ENCODE results near the gene EHBP1L1. TPM values are rescaled to one million over a fixed set of nuclear protein-coding genes. Genes with fewer than 3 reads are reported as not detected.

Gene EHBP1L1
- total and polyA plus RNA-seq, 2 of the 13 experiments (the other 11 are each of a cell fraction or from before 2014, with no cell fraction given), result 8.3 to 10.6 TPM

DNA sequence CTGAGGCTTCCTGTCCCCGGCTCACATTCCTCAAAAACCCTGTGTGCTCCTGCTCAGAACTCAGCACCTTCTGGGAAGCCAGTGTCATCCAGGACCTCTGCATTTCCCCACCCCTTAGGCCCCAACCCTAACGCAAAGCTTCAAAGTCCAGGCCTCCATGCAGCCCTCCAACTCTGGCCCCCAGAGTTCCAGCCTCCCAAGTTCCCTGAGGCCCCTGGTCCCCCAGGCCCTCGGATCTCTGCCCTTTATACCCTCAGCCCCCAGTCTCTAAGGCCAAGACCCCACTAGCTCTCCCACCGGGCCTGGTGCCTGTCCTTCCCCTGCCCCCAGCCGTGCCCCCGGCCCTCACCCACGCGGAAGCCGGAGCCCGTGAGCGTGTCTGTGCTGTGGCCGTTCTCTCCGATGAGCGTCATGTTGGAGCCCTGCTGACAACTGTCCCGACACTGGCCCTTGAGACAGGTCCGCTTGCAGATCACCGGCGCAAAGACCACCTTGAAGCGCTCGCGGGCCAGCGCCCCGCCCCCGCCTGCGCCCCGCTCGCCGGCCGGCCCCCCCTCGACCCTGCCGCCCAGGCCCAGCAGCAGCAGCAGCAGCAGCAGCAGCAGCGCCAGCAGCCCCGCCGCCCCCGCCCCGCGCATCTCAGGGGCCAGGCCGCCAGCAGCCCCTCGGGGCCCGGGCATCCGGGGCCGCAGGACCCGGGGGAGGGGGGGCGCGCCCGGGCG, 18.4 kb upstream of the EHBP1L1 start (continued):
- TF ChIP-seq, protein P1, sequence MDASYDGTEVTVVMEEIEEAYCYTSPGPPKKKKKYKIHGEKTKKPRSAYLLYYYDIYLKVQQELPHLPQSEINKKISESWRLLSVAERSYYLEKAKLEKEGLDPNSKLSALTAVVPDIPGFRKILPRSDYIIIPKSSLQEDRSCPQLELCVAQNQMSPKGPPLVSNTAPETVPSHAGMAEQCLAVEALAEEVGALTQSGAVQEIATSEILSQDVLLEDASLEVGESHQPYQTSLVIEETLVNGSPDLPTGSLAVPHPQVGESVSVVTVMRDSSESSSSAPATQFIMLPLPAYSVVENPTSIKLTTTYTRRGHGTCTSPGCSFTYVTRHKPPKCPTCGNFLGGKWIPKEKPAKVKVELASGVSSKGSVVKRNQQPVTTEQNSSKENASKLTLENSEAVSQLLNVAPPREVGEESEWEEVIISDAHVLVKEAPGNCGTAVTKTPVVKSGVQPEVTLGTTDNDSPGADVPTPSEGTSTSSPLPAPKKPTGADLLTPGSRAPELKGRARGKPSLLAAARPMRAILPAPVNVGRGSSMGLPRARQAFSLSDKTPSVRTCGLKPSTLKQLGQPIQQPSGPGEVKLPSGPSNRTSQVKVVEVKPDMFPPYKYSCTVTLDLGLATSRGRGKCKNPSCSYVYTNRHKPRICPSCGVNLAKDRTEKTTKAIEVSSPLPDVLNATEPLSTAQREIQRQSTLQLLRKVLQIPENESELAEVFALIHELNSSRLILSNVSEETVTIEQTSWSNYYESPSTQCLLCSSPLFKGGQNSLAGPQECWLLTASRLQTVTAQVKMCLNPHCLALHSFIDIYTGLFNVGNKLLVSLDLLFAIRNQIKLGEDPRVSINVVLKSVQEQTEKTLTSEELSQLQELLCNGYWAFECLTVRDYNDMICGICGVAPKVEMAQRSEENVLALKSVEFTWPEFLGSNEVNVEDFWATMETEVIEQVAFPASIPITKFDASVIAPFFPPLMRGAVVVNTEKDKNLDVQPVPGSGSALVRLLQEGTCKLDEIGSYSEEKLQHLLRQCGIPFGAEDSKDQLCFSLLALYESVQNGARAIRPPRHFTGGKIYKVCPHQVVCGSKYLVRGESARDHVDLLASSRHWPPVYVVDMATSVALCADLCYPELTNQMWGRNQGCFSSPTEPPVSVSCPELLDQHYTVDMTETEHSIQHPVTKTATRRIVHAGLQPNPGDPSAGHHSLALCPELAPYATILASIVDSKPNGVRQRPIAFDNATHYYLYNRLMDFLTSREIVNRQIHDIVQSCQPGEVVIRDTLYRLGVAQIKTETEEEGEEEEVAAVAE (CRISPR knock-in tag; IDR thresholded peaks at IDR 0.05; ENCODE audit: borderline replicate concordance), result 0 out of 2 replicates have a peak, but pooled peaks have one; percentile 19
- TF ChIP-seq ASH2L (IDR thresholded peaks at IDR 0.05; ENCODE audit: insufficient read length, low read depth, low read length), result peak; percentile 31
- TF ChIP-seq SIX4 (CRISPR knock-in tag; IDR thresholded peaks at IDR 0.05), result no peak
- TF ChIP-seq TCF12 (IDR thresholded peaks at IDR 0.05), result no peak
- TF ChIP-seq TCF12 (CRISPR knock-in tag; IDR thresholded peaks at IDR 0.05), result no peak
- TF ChIP-seq CHD4 (IDR thresholded peaks at IDR 0.05; ENCODE audit: borderline replicate concordance, low read length), result no peak
- TF ChIP-seq, protein P2, sequence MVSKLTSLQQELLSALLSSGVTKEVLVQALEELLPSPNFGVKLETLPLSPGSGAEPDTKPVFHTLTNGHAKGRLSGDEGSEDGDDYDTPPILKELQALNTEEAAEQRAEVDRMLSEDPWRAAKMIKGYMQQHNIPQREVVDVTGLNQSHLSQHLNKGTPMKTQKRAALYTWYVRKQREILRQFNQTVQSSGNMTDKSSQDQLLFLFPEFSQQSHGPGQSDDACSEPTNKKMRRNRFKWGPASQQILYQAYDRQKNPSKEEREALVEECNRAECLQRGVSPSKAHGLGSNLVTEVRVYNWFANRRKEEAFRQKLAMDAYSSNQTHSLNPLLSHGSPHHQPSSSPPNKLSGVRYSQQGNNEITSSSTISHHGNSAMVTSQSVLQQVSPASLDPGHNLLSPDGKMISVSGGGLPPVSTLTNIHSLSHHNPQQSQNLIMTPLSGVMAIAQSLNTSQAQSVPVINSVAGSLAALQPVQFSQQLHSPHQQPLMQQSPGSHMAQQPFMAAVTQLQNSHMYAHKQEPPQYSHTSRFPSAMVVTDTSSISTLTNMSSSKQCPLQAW (CRISPR knock-in tag; IDR thresholded peaks at IDR 0.05), result 0 out of 2 replicates have a peak, but pooled peaks have one; percentile 20
- TF ChIP-seq MXI1 (IDR thresholded peaks at IDR 0.05; ENCODE audit: borderline replicate concordance, low read depth, low read length), result no peak
- no peak; the same call in 1 of the 2 replicates for TF ChIP-seq ZNF678 (CRISPR knock-in tag; IDR thresholded peaks at IDR 0.05)
- TF ChIP-seq, protein P3, sequence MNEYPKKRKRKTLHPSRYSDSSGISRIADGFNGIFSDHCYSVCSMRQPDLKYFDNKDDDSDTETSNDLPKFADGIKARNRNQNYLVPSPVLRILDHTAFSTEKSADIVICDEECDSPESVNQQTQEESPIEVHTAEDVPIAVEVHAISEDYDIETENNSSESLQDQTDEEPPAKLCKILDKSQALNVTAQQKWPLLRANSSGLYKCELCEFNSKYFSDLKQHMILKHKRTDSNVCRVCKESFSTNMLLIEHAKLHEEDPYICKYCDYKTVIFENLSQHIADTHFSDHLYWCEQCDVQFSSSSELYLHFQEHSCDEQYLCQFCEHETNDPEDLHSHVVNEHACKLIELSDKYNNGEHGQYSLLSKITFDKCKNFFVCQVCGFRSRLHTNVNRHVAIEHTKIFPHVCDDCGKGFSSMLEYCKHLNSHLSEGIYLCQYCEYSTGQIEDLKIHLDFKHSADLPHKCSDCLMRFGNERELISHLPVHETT (CRISPR knock-in tag; conservative IDR thresholded peaks at IDR 0.05), result 0 out of 2 replicates have a peak, but pooled peaks have one; percentile 64
- TF ChIP-seq, protein P4, sequence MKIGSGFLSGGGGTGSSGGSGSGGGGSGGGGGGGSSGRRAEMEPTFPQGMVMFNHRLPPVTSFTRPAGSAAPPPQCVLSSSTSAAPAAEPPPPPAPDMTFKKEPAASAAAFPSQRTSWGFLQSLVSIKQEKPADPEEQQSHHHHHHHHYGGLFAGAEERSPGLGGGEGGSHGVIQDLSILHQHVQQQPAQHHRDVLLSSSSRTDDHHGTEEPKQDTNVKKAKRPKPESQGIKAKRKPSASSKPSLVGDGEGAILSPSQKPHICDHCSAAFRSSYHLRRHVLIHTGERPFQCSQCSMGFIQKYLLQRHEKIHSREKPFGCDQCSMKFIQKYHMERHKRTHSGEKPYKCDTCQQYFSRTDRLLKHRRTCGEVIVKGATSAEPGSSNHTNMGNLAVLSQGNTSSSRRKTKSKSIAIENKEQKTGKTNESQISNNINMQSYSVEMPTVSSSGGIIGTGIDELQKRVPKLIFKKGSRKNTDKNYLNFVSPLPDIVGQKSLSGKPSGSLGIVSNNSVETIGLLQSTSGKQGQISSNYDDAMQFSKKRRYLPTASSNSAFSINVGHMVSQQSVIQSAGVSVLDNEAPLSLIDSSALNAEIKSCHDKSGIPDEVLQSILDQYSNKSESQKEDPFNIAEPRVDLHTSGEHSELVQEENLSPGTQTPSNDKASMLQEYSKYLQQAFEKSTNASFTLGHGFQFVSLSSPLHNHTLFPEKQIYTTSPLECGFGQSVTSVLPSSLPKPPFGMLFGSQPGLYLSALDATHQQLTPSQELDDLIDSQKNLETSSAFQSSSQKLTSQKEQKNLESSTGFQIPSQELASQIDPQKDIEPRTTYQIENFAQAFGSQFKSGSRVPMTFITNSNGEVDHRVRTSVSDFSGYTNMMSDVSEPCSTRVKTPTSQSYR (CRISPR knock-in tag; IDR thresholded peaks at IDR 0.05; ENCODE audit: borderline replicate concordance), result no peak
- no peak for TF ChIP-seq KLF6 (CRISPR knock-in tag; IDR thresholded peaks at IDR 0.05)
- TF ChIP-seq ZNF772 (CRISPR knock-in tag; IDR thresholded peaks at IDR 0.05), result 0 out of 2 replicates have a peak, but pooled peaks have one; percentile 33
- TF ChIP-seq ZFAT (CRISPR knock-in tag; conservative IDR thresholded peaks at IDR 0.05), result no peak
- no peak for TF ChIP-seq ZNF501 (CRISPR knock-in tag; IDR thresholded peaks at IDR 0.05)
- no peak for TF ChIP-seq ZC3H13 (CRISPR knock-in tag; IDR thresholded peaks at IDR 0.05)
- no peak for TF ChIP-seq FOXO1 (CRISPR knock-in tag; IDR thresholded peaks at IDR 0.05)
- no peak for TF ChIP-seq KDM5B (CRISPR knock-in tag; IDR thresholded peaks at IDR 0.05; ENCODE audit: borderline replicate concordance)
- no peak for TF ChIP-seq GFI1 (CRISPR knock-in tag; IDR thresholded peaks at IDR 0.05; ENCODE audit: borderline replicate concordance)
- no peak for TF ChIP-seq ZNF569 (CRISPR knock-in tag; IDR thresholded peaks at IDR 0.05; ENCODE audit: borderline replicate concordance)

All from HepG2 (cell line).